WERI-Rb-1 (cell line): ENCODE results near the gene HIP1.
"Not testable (repeated sequence)": the region's sequence is repeated elsewhere in the genome, so short reads cannot be mapped to it uniquely, and the experiment has no call there.

Experiments
- DNase-seq: peaks from one replicate; pipeline ENCODE4 v3.0.0-alpha.2; 2020
- H3K27ac ChIP-seq: fragments of 250-450 bp; sonication (Bioruptor Pico); 2 replicates; pipeline ENCODE4 v1.5.1; 2020; ENCODE audit warnings: mild to moderate bottlenecking, moderate library complexity
- H3K27me3 ChIP-seq: fragments of 250-450 bp; sonication (Bioruptor Pico); 2 replicates; pipeline ENCODE4 v1.5.1; 2021; ENCODE audit warnings: mild to moderate bottlenecking, low read depth, moderate library complexity; ENCODE audit not compliant: insufficient read depth, severe bottlenecking
- H3K36me3 ChIP-seq: fragments of 250-450 bp; sonication (Bioruptor Pico); 2 replicates; pipeline ENCODE4 v1.5.1; 2020; ENCODE audit warnings: mild to moderate bottlenecking, moderate library complexity
- H3K4me3 ChIP-seq: 2 replicates; pipeline ENCODE4 v1.5.1; 2011; ENCODE audit warnings: low read depth, mild to moderate bottlenecking, control low read depth, low read length
- H3K9me3 ChIP-seq: fragments of 250-450 bp; sonication (Bioruptor Pico); 2 replicates; pipeline ENCODE4 v1.5.1; 2021; ENCODE audit warnings: mild to moderate bottlenecking, moderate library complexity; ENCODE audit not compliant: severe bottlenecking
- CTCF ChIP-seq: IDR thresholded peaks from 2 replicates; pipeline ENCODE4 v1.5.1; 2011; ENCODE audit warnings: low read depth, mild to moderate bottlenecking, control low read depth, inconsistent platforms, low read length

The HIP1 gene

DNA sequence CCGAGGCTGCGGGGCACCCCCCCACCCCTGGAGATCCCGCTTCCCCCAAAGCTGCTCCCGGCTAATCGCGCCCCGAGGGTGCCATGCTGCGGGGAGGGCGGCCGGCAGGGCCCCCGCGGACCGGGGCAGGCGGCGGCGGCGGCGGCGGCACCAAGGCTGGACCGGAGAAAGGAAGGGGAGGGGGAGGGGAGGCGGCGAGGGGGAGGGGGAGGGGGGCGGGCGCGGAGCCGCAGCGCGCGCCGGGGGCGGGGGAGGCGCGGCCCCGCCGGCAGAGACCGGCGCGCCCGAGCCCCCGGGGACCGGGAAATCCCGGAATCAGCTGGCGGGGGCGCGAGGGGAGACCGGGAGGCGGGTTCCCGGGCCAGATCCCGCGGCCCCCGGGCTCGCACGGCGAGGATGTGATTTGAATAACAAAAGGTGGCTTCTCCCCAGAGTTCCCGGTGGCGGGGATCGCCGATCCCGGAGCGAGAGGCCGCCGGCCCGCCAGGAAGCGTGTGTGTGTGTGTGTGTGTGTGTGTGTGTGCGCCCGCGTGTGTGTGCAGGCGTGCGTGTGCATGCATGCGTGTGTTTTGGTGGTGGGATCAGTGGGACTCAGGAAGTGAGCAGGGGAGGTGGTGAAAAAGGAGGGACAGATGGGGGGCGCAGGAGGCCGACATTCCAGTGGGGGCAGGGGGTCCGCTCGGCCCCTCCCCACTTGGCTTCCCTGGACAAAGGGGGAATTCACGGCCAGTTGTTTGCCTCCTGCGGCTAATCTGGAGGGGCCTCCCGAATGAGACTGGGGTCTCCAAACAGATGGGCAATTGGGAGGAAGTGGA is 99.5 kb downstream of the HIP1 start:
- no peaks in the 10 kb centered on the region; the same call in 1 of the 2 replicates for H3K36me3 ChIP-seq
- no peaks in the 10 kb centered on the region for H3K27me3 ChIP-seq
- H3K4me3 ChIP-seq = peak overlapping the region; percentile 70
- peak overlapping the region; percentile 96 for H3K27ac ChIP-seq
- DNase-seq = peak; percentile 65
- H3K9me3 ChIP-seq = peaks cover 9% of the 10 kb centered on the region
- TF ChIP-seq CTCF = no peak

DNA sequence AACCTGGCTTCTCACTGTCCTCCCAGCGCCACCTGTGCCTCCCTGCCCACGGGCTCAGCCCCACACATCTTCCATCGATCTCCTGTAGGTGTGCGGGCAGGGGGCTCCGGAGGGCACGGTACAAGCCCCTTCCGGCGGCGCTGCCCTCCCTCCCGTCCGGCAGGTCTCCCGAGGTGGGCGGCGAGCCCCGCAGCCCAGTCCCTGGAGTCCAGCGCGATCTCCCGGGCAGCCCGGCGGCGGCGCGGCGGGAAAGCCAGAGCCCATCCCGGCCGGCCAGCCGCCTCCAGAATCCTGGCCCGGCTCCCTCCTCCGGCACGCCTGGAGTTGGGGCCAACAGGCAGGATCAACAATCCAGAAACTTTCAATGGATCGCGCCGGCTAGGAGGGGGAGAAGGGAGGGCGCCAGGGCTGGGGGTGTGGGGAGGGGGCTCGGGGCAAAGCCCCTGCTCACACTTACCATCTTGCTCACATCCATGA is 100.1 kb downstream of the HIP1 start:
- no peaks in the 10 kb centered on the region for H3K27me3 ChIP-seq
- peak overlapping the region; percentile 70 for H3K4me3 ChIP-seq
- H3K36me3 ChIP-seq = no peaks in the 10 kb centered on the region; the same call in 1 of the 2 replicates
- DNase-seq = peak; percentile 51
- no peak for TF ChIP-seq CTCF
- peaks cover 7% of the 10 kb centered on the region for H3K9me3 ChIP-seq
- H3K27ac ChIP-seq = peak overlapping the region; percentile 96

DNA sequence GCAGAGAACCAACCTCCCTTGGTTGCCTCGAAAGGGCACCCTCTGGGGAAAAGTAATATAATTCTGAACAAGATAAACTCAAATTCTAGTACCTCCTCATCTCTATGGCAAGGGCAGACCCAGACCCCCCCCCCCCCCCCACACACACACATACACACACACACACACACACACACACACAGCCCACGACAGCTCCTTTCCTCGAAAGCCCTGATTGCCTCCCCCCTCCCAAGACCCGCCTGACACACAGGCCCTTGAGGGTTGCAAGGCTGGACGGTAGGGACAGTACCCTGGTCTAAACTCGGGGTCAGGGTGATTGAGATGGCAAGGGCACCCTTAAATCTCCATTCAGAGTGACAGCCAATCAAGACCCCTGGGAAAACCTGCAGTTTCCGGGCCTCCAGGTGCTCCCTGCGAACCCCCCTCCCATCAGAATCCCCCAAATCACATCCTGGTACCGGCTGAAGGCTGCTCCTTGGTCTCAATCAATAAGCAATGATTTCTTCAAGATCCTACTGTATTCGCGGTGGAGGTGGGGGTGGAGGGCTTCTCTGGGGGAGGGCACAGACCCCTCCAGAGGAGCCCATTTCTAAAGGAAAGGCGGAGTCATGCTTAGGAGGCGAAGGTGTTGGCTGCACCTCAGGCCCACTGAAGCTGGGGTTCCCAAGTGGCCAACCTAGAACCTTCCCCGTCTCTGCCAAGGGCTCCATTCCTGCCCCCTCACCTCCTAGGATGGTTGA is 100.7 kb downstream of the HIP1 start:
- H3K9me3 ChIP-seq = peaks cover 3% of the 10 kb centered on the region
- no peaks in the 10 kb centered on the region for H3K27me3 ChIP-seq
- no peak for TF ChIP-seq CTCF
- H3K36me3 ChIP-seq = no peaks in the 10 kb centered on the region; the same call in 1 of the 2 replicates
- H3K27ac ChIP-seq = peak overlapping the region; percentile 96
- peak overlapping the region; percentile 70 for H3K4me3 ChIP-seq
- no peak for DNase-seq

DNA sequence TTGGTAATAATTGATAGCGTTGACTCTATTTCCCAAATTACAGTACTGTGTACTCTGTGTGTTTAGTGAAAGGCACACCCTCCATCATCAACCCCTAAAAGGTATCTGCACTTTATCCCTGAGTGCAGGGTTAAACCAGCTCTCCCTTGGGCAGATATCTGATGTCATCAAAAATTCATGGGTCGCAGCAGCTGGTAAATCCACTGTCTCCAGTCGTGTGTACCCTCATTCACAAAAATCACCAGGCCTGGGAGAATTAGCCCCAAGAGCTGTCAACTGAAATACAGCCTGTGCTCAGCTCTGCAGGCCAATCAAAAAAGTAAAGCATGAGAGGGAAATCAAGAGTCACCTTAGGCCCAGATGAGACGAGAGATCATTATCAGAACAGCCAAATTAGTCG is 103.7 kb downstream of the HIP1 start:
- no peak overlapping the region for H3K27ac ChIP-seq
- no peaks in the 10 kb centered on the region; the same call in 1 of the 2 replicates for H3K36me3 ChIP-seq
- TF ChIP-seq CTCF = no peak
- no peaks in the 10 kb centered on the region for H3K27me3 ChIP-seq
- DNase-seq = no peak
- H3K9me3 ChIP-seq = no peaks in the 10 kb centered on the region
- H3K4me3 ChIP-seq = no peak overlapping the region

- not testable (repeated sequence) for H3K27ac ChIP-seq, H3K36me3 ChIP-seq, H3K4me3 ChIP-seq, H3K9me3 ChIP-seq, DNase-seq, H3K27me3 ChIP-seq
Measured at GRCh38 chr7:75632587-75632986, 106.2 kb downstream of the HIP1 start.

DNA sequence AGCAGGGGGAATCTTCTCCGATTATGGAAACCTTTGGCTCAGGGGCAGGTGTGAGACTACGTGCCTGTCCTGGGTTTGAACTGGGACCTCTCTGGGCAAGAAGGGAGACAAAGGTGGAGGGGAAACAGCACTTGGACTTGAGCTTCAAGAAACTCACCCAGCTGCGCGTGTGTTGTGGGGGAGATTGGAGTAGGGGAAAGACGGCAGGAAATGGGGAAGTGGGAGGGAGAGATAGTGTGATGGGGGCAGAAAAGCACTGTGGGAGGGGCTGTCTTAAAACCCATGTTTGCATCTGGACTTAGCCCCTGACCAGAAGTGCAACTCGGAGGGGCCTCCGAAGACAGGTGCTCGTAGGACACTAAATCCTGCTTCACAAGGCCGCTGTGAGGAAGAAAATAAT is 107.0 kb downstream of the HIP1 start:
- H3K4me3 ChIP-seq = no peak overlapping the region
- TF ChIP-seq CTCF = no peak
- no peaks in the 10 kb centered on the region for H3K27me3 ChIP-seq
- H3K36me3 ChIP-seq = peaks cover 5% of the 10 kb centered on the region; the same call in 1 of the 2 replicates
- no peaks in the 10 kb centered on the region for H3K9me3 ChIP-seq
- no peak for DNase-seq
- H3K27ac ChIP-seq = no peak overlapping the region
